Upper lobe of left lung (tissue), 6 donors: ENCODE results near the gene LRRC52. TPM values are rescaled to one million over a fixed set of nuclear protein-coding genes. Genes with fewer than 3 reads are reported as not detected.
A peak's percentile ranks its signal among the peaks of the same experiment; 100 is the strongest.

Source experiments
- ATAC-seq, 2 donors: fragments of 200-7000 bp; cut with Tn5 transposase; one replicate each; pipeline ENCODE4 v1.9.1; 2022; ENCODE audit warnings: mild to moderate bottlenecking in 2 of 2, moderate library complexity in 2 of 2; ENCODE audit not compliant: low FRiP score in 2 of 2
- DNase-seq, 2 donors: peaks; one replicate each; pipeline ENCODE4 v3.0.0-alpha.2; 2019 to 2020
- H3K27ac ChIP-seq, 4 donors: fragments of 200-600 bp; sonication (generic); one replicate each; pipeline ENCODE4 v1.5.1; 2016 to 2019
- H3K27me3 ChIP-seq, 4 donors: fragments of 200-600 bp; sonication (generic); one replicate each; pipeline ENCODE4 v1.5.1; 2017 to 2019
- H3K36me3 ChIP-seq, 4 donors: fragments of 200-600 bp; sonication (generic); one replicate each; pipeline ENCODE4 v1.5.1; 2016 to 2019
- H3K4me1 ChIP-seq, 4 donors: fragments of 200-600 bp; sonication (generic); one replicate each; pipeline ENCODE4 v1.5.1; 2018 to 2019
- H3K4me3 ChIP-seq, 4 donors: fragments of 200-600 bp; sonication (generic); one replicate each; pipeline ENCODE4 v1.5.1; 2017 to 2019; ENCODE audit warnings: mild to moderate bottlenecking in 2 of 4, moderate library complexity in 1 of 4
- H3K9me3 ChIP-seq, 4 donors: fragments of 200-600 bp; sonication (generic); one replicate each; pipeline ENCODE4 v1.5.1; 2018 to 2019
- CTCF ChIP-seq, 6 experiments: fragments of 450-650 bp in 4 of 6; fragments of 200-600 bp in 2 of 6; sonication (generic) in 2 of 6; IDR thresholded peaks; one replicate each; pipeline ENCODE4 v1.5.1; 2016 to 2019; ENCODE audit warnings: antibody characterized with exemption in 6 of 6
- EP300 ChIP-seq, 4 donors: sonication (generic); formaldehyde crosslinking; IDR thresholded peaks; one replicate each; pipeline ENCODE4 v1.5.1; 2017; ENCODE audit warnings: antibody characterized with exemption in 4 of 4, control low read depth in 2 of 4
- POLR2A ChIP-seq, 4 donors: fragments of 450-650 bp; IDR thresholded peaks; one replicate each; pipeline ENCODE4 v1.5.1; 2016 to 2017; ENCODE audit warnings: antibody characterized with exemption in 4 of 4, mild to moderate bottlenecking in 2 of 4
- POLR2AphosphoS5 ChIP-seq, 2 donors: sonication (generic); formaldehyde crosslinking; IDR thresholded peaks; one replicate each; pipeline ENCODE4 v1.5.1; 2017; ENCODE audit warnings: antibody characterized with exemption in 2 of 2
- WGBS, 2 donors: methylation state at CpG; one replicate each; pipeline ENCODE4 v1.1.5; 2017 to 2018; 5-methylcytosine and 5-hydroxymethylcytosine counted together
- total RNA-seq, 6 donors: library from RNA; depleted of rRNA in 4 of 6; stranded (reverse); fragments of >200 nt in 4 of 6; gene quantifications; one replicate each; pipeline versions ENCODE4 v1.1.0 to v1.2.1, GENCODE V29; 2016 to 2021
- donor health status: DM: no; HTN: no; CAD: no; lungs with moderate emphysema.
- donor health status: DM: no; HTN: yes; CAD: no; lungs with severe emphysema.

Gene LRRC52
- total RNA-seq, 6 donors from 2014 or later = 0.44 to 1.7 (median 0.46) TPM; not detected in 3

- H3K4me1 ChIP-seq = peaks cover 7 to 18% (median 9%) of the 10 kb centered on the region in 4 donors
Observed at GRCh38 chr1:165597883-165598675, 54.3 kb downstream of the LRRC52 start.

GRCh38 chr1:165598676-165599059, 54.9 kb downstream of the LRRC52 start:
- no peak for ATAC-seq
- WGBS, 2 donors = 24 to 34% methylated on average over 3 of the region's 3 CpGs
- H3K4me1 ChIP-seq = peaks cover 7 to 17% (median 9%) of the 10 kb centered on the region in 4 donors
- no peaks in the 10 kb centered on the region for H3K36me3 ChIP-seq
- no peaks in the 10 kb centered on the region for H3K9me3 ChIP-seq
- H3K27ac ChIP-seq = peak overlapping the region; percentile 21 to 87 (median 70)
- TF ChIP-seq CTCF (IDR thresholded peaks at IDR 0.05) (no peak), POLR2A (IDR thresholded peaks at IDR 0.05) (no peak), EP300 (IDR thresholded peaks at IDR 0.05) (no peak), POLR2AphosphoS5 (IDR thresholded peaks at IDR 0.05) (no peak)
- peak overlapping the region in 3 of 4 donors; percentile 48 to 68 (median 56) for H3K4me3 ChIP-seq
- no peaks in the 10 kb centered on the region for H3K27me3 ChIP-seq
- no peak for DNase-seq

More at GRCh38 chr1:165597883-165598675, 54.3 kb downstream of the LRRC52 start:
- Histone ChIP-seq H3K9me3 (no peaks in the 10 kb centered on the region), H3K27me3 (no peaks in the 10 kb centered on the region), H3K27ac (peak overlapping the region; percentile 21 to 87 (median 70)), H3K4me3 (peak overlapping the region in 3 of 4 donors; percentile 48 to 68 (median 56)), H3K36me3 (no peaks in the 10 kb centered on the region)
- TF ChIP-seq EP300 (IDR thresholded peaks at IDR 0.05) (no peak), CTCF (IDR thresholded peaks at IDR 0.05) (no peak), POLR2AphosphoS5 (IDR thresholded peaks at IDR 0.05) (peak; percentile 68 to 73), POLR2A (IDR thresholded peaks at IDR 0.05) (peak in 2 of 4 donors; percentile 20 to 75)
- DNase-seq (peak; percentile 94 to 99), ATAC-seq (peak; percentile 98 to 99)
- WGBS, 2 donors = 0% methylated on average over 30 to 38 of the region's 38 CpGs

- Histone ChIP-seq H3K27me3 (no peaks in the 10 kb centered on the region), H3K36me3 (no peaks in the 10 kb centered on the region), H3K4me1 (peaks cover 7 to 17% (median 9%) of the 10 kb centered on the region in 4 donors), H3K9me3 (no peaks in the 10 kb centered on the region), H3K27ac (no peak overlapping the region), H3K4me3 (no peak overlapping the region)
- ATAC-seq (peak in 1 of 2 donors; percentile 10), DNase-seq (peak in 1 of 2 donors; percentile 23)
- TF ChIP-seq POLR2A (IDR thresholded peaks at IDR 0.05) (no peak), CTCF (IDR thresholded peaks at IDR 0.05) (no peak), POLR2AphosphoS5 (IDR thresholded peaks at IDR 0.05) (no peak), EP300 (IDR thresholded peaks at IDR 0.05) (no peak)
- WGBS, 2 donors = 34 to 36% methylated on average over 4 of the region's 4 CpGs
Observed at GRCh38 chr1:165600793-165601192, 57.0 kb downstream of the LRRC52 start.

- Histone ChIP-seq H3K4me1 (peaks cover 0 to 10% (median 3%) of the 10 kb centered on the region in 4 donors), H3K27ac (no peak overlapping the region), H3K27me3 (no peaks in the 10 kb centered on the region), H3K4me3 (no peak overlapping the region), H3K36me3 (no peaks in the 10 kb centered on the region), H3K9me3 (no peaks in the 10 kb centered on the region)
- DNase-seq = no peak
- 75 to 97% methylated on average over 2 of the region's 2 CpGs for WGBS, 2 donors
- ATAC-seq = no peak
- no peak for TF ChIP-seq POLR2A (IDR thresholded peaks at IDR 0.05)
- no peak for TF ChIP-seq POLR2AphosphoS5 (IDR thresholded peaks at IDR 0.05)
- no peak for TF ChIP-seq EP300 (IDR thresholded peaks at IDR 0.05)
- no peak for TF ChIP-seq CTCF (IDR thresholded peaks at IDR 0.05)
Observed at GRCh38 chr1:165603810-165604209, 60.0 kb downstream of the LRRC52 start.
